ENCODE measurements around the gene SCRN2. TPM values are rescaled to one million over a fixed set of nuclear protein-coding genes. Genes with fewer than 3 reads are reported as not detected.
A peak's percentile ranks its signal among the peaks of the same experiment; 100 is the strongest.

The SCRN2 gene
- total and polyA plus RNA-seq, 2 of the 13 experiments (the other 11 are each of a cell fraction or from before 2014, with no cell fraction given): 21.7 to 29.5 TPM

- no peak for TF ChIP-seq PBX2 (CRISPR knock-in tag; IDR thresholded peaks at IDR 0.05)
- no peak for TF ChIP-seq EZH2 (conservative IDR thresholded peaks at IDR 0.05; ENCODE audit: low read depth, low read length)
- no peak for TF ChIP-seq SALL2 (CRISPR knock-in tag; IDR thresholded peaks at IDR 0.05)
- TF ChIP-seq SPEN (CRISPR knock-in tag; IDR thresholded peaks at IDR 0.05; ENCODE audit: low read depth): 0 out of 2 replicates have a peak, but pooled peaks have one; percentile 13
- 0 out of 2 replicates have a peak, but pooled peaks have one; percentile 63 for TF ChIP-seq ZBTB26 (CRISPR knock-in tag; IDR thresholded peaks at IDR 0.05; ENCODE audit: borderline replicate concordance)
- TF ChIP-seq MAFF (IDR thresholded peaks at IDR 0.05; ENCODE audit: low read depth, low read length): no peak
- TF ChIP-seq ZNF350 (CRISPR knock-in tag; IDR thresholded peaks at IDR 0.05; ENCODE audit: borderline replicate concordance, low read depth): no peak
- no peak for TF ChIP-seq ZNF34 (CRISPR knock-in tag; IDR thresholded peaks at IDR 0.05; ENCODE audit: borderline replicate concordance)
- TF ChIP-seq ZNF562 (CRISPR knock-in tag; IDR thresholded peaks at IDR 0.05; ENCODE audit: borderline replicate concordance): no peak
- peak; percentile 38; the same call in 1 of the 2 replicates for TF ChIP-seq FOSL2 (CRISPR knock-in tag; IDR thresholded peaks at IDR 0.05)
- no peak for TF ChIP-seq NFKBIZ (CRISPR knock-in tag; IDR thresholded peaks at IDR 0.05)
- TF ChIP-seq ZFP36L1 (CRISPR knock-in tag; IDR thresholded peaks at IDR 0.05): no peak
- no peak for TF ChIP-seq NFRKB (IDR thresholded peaks at IDR 0.05)
- no peak for TF ChIP-seq ZNF777 (CRISPR knock-in tag; IDR thresholded peaks at IDR 0.05)
- no peak for TF ChIP-seq ZNF878 (CRISPR knock-in tag; IDR thresholded peaks at IDR 0.05)
- TF ChIP-seq SIX4 (CRISPR knock-in tag; IDR thresholded peaks at IDR 0.05): no peak
- TF ChIP-seq TIGD3 (CRISPR knock-in tag; IDR thresholded peaks at IDR 0.05; ENCODE audit: borderline replicate concordance): no peak
- no peak for TF ChIP-seq ZNF580 (CRISPR knock-in tag; IDR thresholded peaks at IDR 0.05; ENCODE audit: borderline replicate concordance, low read depth)
- TF ChIP-seq ZNF354B (CRISPR knock-in tag; IDR thresholded peaks at IDR 0.05): no peak
- no peak for TF ChIP-seq ZSCAN21 (CRISPR knock-in tag; IDR thresholded peaks at IDR 0.05; ENCODE audit: borderline replicate concordance)
- 0 out of 2 replicates have a peak, but pooled peaks have one; percentile 39 for TF ChIP-seq ZSCAN9 (CRISPR knock-in tag; IDR thresholded peaks at IDR 0.05; ENCODE audit: borderline replicate concordance)
- no peak for TF ChIP-seq ZNF710 (CRISPR knock-in tag; IDR thresholded peaks at IDR 0.05; ENCODE audit: borderline replicate concordance)
- no peak for TF ChIP-seq NFIB (CRISPR knock-in tag; IDR thresholded peaks at IDR 0.05; ENCODE audit: borderline replicate concordance)
- TF ChIP-seq ZNF670 (CRISPR knock-in tag; IDR thresholded peaks at IDR 0.05; ENCODE audit: borderline replicate concordance): no peak
- TF ChIP-seq SIN3A (IDR thresholded peaks at IDR 0.05; ENCODE audit: borderline replicate concordance, low read depth, low read length): no peak
These were observed 48.9 kb upstream of the SCRN2 start (continued) for GRCh38 chr17:47889734-47890529.

Data from HepG2 (cell line).